ENCODE measurements around the gene SCMH1. TPM values are rescaled to one million over a fixed set of nuclear protein-coding genes. Genes with fewer than 3 reads are reported as not detected.

The SCMH1 gene
- total RNA-seq, 1 experiment from 2014 or later: 20.3 TPM

DNA sequence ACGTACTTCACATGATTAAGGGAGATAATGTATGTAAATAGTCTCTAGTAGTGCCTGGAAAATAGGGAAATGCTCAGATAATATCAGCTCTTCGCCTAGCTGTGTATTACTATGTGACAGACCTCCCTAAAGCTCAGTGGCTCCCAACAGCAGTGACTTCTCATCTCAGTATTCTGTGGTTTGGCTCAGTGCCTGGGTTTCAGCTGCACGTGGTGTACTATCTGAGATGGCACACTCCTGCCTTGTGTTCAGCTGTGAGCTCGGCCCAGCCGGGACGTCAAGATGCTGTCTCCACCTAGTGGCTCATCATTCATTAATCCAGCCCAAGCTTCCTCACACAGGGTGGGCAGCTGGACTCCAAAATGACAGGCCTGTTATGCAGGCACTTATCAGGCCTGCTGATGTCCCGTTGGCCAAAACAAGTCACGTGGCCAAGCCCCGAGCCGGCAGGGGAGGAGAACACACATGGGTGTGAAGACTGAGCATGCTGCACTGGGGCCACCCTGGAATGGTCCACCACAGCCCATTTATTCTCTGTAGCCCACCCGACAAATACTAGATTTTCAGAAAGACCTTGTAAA is 238.4 kb downstream of the SCMH1 start:
- peak; percentile 93 for DNase-seq (ENCODE audit: low read depth)
- in situ Hi-C loops (cut with HindIII; ENCODE audit: low pct_unique_long_range_greater_than_20kb, low sequenced_read_pairs): no loop called here

DNA sequence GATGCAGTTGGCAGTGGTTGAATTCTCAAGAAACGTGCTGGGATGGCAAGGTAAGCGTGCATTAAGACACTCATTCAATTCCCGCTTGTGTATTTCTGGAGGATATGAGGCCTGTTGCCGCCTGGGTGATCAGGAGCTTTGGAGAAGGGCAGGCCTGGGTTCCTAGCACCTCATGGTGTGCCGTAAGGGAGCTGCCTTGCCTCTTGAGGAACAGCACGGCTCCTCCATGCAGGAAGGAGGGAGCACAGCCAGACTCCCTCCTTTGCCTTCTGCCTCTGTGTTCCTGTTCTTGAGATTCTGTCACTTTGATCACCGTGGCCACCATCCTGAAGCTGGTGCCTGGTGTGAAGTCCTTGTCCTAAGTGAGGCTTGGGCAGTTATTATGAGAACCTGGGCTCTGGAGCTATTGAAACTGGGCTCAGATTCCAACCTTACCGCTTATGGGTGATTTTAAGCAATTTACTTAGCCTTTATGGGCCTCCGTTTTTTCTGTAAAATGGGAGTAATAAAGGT is 238.9 kb downstream of the SCMH1 start:
- DNase-seq (ENCODE audit: low read depth): no peak
- in situ Hi-C loops (cut with HindIII; ENCODE audit: low pct_unique_long_range_greater_than_20kb, low sequenced_read_pairs): no loop called here

DNA sequence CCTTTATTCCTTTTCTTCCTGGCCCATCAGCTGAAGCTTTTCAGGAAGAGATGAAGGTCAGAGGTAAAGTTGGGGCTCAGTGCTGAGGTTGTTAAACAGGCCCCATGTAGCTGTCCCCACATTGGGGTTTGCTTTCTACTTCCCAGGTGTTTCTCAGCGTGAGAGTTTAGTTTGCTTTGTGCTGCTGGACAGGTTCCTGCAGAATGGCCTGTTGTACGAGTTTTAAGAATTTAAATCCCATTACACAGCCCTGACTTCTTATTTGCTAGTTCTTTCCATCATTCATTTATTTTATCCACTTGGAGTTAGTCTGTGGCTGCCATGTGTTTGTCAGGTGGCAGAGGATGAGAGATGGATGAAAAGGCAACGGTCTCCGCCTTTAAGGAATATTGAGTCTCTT is 243.4 kb downstream of the SCMH1 start:
- no peak for DNase-seq (ENCODE audit: low read depth)
- in situ Hi-C loops (cut with HindIII; ENCODE audit: low pct_unique_long_range_greater_than_20kb, low sequenced_read_pairs): no loop called here

DNA sequence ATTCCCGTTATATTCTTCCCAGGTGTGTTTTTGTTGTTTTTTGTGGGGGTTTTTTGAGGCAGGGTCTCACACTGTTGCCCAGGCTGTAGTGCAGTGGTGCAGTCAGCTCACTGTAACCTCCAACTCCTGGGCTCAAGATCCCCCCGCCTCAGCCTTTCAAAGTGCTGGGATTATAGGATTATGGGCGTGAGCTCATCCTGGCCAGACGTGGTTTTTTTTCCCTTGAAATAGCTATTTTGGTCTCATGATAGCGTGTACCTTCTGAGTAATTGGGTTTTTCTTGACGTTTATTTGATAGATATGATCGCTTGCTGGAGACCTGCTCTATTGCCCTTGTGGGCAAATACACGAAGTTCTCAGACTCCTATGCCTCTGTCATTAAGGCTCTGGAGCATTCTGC is 245.0 kb downstream of the SCMH1 start:
- DNase-seq (ENCODE audit: low read depth): no peak
- in situ Hi-C loops (cut with HindIII; ENCODE audit: low pct_unique_long_range_greater_than_20kb, low sequenced_read_pairs): no loop called here

DNA sequence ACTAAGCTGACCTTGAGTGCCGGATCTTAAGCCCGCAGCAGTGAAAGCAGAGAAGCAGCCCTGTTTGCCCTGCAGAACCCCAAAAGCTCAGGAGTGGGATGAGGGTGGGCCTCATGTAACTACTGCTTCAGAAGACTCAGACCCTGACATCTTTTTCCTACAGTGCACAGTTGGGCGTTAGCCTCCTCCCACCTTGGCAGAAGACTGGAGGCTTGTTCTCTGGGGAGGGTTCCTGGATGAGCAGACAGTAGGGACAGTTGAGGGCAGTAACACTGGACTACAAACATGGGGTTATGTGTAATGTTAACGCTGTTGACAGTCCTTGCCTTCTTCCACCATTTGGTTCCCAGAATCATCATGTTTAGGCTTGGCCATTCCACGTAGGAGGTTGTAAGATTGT is 253.0 kb downstream of the SCMH1 start:
- in situ Hi-C loops (cut with HindIII; ENCODE audit: low pct_unique_long_range_greater_than_20kb, low sequenced_read_pairs): no loop called here
- no peak for DNase-seq (ENCODE audit: low read depth)

DNA sequence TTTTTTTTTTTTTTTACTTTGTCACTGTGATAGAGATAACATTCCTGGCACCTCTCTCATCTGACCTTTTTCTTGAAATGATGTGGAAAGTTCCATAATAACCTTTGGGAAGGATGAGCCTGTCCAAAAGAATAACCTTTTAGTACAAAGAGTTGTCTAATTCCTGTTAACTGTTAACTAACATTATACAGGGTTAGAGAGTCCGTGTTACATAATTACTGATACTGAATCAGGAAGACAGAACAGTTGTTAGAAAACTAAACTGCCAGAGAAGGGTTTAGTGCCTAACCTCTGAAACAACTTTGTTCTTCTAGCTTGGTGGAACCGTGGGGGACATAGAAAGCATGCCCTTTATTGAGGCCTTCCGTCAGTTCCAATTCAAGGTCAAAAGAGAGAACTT is 253.8 kb downstream of the SCMH1 start:
- DNase-seq (ENCODE audit: low read depth): no peak

DNA sequence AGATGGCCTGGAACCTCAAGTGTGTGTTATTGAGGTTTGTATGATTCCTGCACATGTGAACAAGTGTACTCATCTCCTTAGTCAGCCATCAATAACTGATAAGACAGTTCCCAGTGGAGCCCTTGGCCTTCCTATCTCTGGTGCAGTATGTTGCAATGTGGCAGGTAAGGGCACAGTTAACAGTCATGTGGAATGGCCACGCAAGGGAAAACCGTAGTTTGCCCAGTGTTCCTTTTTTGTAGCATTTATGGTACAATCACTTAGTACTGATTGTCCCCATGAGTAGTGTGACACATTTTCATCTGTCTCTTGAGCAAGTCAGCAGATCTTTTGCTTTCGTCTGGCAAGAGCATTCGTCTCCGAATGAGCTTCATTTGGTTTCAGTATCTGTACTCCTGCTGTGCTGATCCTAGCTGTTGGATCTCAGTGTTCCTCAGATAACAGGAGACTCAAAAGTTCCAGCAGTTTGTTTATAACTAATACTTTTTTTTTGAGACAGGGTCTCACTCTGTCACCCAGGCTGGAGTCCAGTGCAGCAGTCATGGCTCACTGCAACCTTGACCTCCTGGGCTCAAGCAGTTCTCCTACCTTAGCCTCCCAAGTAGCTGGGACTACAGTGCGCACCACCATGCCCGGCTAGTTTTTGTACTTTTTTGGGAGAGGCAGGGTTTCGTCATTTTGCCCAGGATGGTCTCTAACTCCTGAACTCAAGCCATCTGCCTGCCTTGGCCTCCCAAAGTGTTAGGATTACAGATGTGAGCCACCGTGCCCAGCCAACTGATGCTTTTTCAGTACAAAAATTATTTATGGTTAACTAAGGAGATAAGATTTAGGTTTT is 254.4 kb downstream of the SCMH1 start:
- no peak for DNase-seq (ENCODE audit: low read depth)
- in situ Hi-C loops (cut with HindIII; ENCODE audit: low pct_unique_long_range_greater_than_20kb, low sequenced_read_pairs): no loop called here

More for the DNA sequence above, 253.8 kb downstream of the SCMH1 start:
- in situ Hi-C loops (cut with HindIII; ENCODE audit: low pct_unique_long_range_greater_than_20kb, low sequenced_read_pairs): no loop called here

DNA sequence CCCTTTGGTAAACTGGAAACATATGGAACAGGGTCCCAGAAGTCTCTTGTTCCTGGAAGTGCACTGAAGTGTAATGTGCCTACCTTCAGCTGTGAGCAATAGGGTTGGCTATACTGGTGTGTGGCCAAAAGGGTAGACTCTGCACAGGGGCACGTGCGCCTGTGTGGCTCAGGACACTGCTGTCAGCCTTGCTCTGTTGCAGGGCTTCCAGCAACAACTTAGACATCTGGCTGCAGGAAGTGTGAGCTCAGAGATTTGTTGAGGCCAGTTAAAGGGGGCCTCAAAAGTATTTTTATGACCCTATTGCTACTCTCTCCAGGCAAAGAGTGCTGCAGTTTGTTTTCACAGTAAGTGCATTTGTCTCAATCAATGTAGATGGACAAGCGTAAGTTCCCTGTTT is 255.2 kb downstream of the SCMH1 start:
- in situ Hi-C loops (cut with HindIII; ENCODE audit: low pct_unique_long_range_greater_than_20kb, low sequenced_read_pairs): no loop called here
- no peak for DNase-seq (ENCODE audit: low read depth)

DNA sequence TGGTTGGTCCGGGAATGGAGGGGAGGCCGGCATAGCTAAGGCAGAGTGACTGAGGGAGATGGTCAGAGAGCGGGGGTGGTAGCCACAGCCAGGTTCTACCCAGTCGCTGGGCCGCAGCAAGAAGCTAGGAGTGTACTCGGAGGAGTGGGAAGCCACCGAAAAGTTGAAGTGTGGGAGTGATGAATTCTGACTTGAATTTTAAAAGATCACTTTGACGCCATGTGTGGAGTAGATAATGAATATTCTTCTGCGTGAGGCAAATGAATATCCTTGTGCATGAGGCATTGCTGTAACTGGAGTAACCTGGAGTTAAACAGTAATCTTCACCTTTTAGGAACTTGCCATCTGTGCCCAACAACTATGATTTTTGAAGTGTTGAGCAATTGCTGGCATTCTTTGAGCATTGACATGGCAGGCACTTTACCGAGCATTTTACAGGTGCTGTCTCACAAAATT is 255.8 kb downstream of the SCMH1 start:
- DNase-seq (ENCODE audit: low read depth): no peak
- in situ Hi-C loops (cut with HindIII; ENCODE audit: low pct_unique_long_range_greater_than_20kb, low sequenced_read_pairs): no loop called here

DNA sequence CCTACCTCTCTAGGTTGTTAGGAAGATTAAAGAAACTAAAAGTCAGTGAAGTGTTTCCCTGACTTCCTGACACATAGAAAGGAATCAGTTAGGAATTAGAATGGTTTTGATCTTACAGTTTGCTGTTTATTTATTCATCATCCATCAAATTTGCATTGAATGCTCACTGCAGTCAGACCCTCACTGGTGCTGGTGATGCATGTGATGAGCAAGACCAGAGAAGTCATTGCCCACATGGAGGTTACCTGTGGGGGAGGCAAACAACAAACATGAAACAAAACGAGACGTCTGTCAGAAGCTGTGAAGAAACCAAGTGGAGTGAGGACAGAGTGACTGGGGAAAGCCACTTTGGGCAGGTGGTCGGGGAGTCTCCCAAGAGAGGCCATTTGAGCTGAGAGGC is 256.2 kb downstream of the SCMH1 start:
- DNase-seq (ENCODE audit: low read depth): no peak
- in situ Hi-C loops (cut with HindIII; ENCODE audit: low pct_unique_long_range_greater_than_20kb, low sequenced_read_pairs): no loop called here

DNA sequence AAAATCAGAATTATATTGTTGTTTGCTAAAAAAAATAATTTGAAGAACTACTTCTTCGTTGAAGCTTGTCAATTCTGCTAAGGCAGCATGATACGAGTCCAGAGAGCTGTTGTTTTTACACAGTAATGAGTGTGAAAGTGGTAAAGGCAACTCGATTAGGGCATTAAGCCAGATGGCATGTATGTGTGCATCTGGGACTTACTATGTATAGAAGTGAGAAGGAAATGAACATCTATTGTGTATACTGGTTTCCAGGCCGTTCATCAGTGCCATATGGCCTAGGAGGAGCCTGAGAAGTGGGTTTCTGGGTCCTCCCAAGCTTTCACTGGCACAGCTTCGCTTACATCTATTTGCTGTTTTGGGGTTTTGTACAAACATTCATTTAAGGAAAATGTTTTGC is 256.9 kb downstream of the SCMH1 start:
- DNase-seq (ENCODE audit: low read depth): no peak
- in situ Hi-C loops (cut with HindIII; ENCODE audit: low pct_unique_long_range_greater_than_20kb, low sequenced_read_pairs): no loop called here

DNA sequence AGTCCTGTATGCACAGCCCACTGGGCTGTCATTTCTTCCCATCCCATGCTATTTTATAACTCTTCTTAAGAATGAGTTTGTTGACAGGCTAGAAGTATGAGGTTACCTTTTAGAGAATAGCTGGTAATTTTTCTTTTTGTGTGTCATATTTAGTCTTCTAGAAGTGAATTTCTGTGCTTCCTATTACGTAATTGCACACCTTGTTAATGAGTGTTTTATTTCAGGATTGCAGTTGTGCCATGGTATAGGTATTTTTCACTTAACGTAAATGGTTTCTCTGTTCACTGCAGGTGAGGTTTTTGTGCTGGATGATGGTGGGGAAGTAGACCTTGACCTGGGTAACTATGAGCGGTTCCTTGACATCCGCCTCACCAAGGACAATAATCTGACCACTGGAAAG is 257.6 kb downstream of the SCMH1 start:
- in situ Hi-C loops (cut with HindIII; ENCODE audit: low pct_unique_long_range_greater_than_20kb, low sequenced_read_pairs): no loop called here

DNA sequence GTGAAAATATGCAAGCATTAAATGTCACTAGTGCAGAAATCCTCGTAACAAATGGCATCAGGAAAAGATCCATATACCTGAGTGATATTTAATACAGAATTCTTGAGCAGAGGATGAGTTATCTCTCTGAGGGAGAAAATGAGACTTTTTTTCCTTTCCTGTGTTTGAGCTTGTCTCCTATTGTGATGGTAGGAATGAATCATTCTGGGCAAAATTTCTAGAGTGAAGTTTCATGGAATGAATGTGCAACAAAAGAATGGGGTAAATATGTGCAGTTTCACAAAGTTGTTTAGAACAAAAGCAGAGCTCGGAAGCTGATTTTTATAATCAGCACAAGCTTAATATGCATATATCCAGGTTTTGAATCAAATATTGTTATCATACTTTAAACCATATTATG is 258.0 kb downstream of the SCMH1 start:
- no peak for DNase-seq (ENCODE audit: low read depth)
- in situ Hi-C loops (cut with HindIII; ENCODE audit: low pct_unique_long_range_greater_than_20kb, low sequenced_read_pairs): no loop called here

More for the DNA sequence above, 257.6 kb downstream of the SCMH1 start:
- DNase-seq (ENCODE audit: low read depth): no peak

DNA sequence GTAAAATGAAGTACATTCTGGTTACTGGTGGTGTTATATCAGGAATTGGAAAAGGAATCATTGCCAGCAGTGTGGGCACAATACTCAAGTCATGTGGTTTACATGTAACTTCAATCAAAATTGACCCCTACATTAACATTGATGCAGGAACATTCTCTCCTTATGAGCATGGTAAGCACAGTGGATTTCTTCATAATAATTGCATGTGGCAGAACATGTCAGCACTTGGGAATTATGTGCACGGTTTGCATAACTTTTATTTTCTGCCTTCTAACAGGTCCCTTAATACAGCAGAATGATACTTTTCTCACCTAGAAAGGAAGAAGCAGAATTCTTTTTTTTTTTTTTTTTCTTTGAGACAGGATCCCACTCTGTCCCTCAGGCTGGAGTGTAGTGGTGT is 258.8 kb downstream of the SCMH1 start:
- no peak for DNase-seq (ENCODE audit: low read depth)
- in situ Hi-C loops (cut with HindIII; ENCODE audit: low pct_unique_long_range_greater_than_20kb, low sequenced_read_pairs): no loop called here

DNA sequence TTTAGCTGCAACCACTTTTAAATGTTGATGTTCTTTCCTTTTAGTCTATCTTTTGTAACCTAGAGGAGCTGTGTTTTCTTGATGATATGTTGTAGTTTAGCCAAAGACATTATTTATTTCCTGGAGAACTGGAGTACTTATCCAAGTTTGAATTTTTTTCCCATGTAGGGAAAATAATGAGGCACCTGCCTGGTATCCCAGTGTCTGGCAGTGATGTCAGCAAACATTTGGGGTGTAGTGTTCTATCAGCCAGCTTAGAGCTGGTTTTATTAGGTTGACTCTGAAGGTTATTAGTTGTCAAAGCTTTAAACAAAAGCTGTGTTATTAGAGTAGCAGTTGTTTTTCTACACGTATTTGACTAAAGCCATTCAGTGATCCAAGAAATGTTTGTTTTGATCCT is 259.4 kb downstream of the SCMH1 start:
- DNase-seq (ENCODE audit: low read depth): no peak
- in situ Hi-C loops (cut with HindIII; ENCODE audit: low pct_unique_long_range_greater_than_20kb, low sequenced_read_pairs): no loop called here

DNA sequence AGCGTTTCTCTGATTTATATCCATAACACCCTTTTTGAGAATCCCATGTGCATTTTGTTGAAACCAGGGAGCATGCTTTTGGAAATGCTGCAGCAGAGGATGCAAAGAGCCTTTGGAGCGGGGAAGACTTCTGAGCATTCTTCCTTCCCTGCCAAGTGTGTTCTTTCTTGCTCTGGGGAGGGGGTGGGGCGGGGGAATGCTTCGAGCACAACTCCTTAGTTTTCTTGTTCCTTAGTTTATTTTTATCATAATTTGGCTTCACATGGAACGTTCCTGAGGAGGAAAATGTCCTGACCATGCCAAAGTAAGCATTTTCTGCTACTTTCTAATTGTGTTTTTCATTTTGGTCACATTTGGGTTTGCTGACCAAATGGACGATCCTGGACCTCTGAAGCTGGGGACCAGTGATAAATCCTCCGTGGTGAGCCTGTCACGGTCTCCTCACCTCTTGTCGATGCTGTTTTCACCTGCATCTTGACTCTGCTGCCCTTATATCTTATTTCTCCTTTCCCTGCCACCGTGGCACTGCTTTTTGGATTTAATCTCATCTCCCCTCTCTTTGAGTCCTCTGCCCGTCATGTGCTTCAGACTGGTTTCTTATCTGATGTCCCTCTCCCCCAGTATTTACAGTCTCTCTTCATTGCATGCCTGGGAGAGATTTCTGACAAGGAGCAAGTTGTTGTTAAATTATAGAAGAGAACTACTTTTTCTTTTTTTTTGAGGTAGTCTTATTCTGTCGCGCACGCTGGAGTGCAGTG is 260.2 kb downstream of the SCMH1 start:
- no peak for DNase-seq (ENCODE audit: low read depth)
- in situ Hi-C loops (cut with HindIII; ENCODE audit: low pct_unique_long_range_greater_than_20kb, low sequenced_read_pairs): no loop called here

DNA sequence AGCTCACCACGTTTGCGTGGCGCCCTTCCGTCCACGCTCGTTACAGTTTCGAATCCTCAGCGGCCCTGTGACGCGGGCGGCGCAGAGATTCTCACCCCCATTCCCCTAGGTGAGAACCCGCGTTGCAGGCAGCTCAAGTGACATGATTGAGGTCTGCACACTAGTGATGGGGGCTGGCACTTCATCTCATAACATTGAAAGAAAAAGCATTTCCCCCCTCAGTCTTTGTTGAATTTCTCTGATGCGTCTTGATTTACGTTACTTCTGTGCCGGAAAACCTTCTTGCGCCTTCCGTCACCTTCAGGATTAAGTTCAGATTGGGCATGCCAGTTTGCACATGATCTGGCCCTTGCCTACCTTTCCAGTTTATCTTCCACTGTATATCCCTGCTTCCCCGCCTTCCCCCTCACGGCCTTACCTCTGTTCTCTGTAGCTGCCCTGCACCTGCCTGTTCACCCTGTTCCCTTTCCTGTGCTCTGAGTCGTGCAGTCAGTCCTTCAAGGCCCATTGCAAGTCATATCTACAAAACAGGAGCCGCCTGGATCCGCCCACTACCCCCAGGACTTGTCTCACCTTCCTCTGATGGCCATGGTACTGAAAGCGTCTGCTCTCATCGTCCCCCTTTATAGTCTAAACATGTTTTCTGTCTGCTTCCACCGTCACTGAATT is 261.5 kb downstream of the SCMH1 start:
- peak; percentile 46 for DNase-seq (ENCODE audit: low read depth)
- in situ Hi-C loops (cut with HindIII; ENCODE audit: low pct_unique_long_range_greater_than_20kb, low sequenced_read_pairs): no loop called here

DNA sequence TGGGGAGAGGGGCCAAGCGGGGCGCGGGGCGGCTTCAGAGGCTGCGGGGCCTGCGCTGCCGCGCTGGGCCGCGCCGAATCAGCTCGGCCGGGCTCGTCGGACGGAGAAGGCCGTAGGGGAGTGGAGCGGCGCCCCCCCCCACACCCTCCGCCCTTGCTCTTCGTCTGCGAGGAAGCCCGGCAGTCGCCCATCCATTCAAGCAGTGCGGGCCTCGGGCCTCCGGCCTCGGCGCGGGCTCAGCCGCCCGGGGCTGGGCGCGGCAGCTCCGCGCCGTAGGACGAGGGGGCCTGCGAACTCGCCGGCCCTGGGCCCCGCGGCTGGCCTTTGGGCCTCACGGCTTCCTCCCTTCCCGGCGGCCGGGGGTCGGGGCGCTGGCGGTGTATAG is 262.0 kb downstream of the SCMH1 start:
- in situ Hi-C loops (cut with HindIII; ENCODE audit: low pct_unique_long_range_greater_than_20kb, low sequenced_read_pairs): no loop called here
- no peak for DNase-seq (ENCODE audit: low read depth)

Measured in Caki2 (cell line).